Cardiac muscle cell (in vitro differentiated cells and primary cell): ENCODE data around the gene A2M. TPM values are rescaled to one million over a fixed set of nuclear protein-coding genes. Genes with fewer than 3 reads are reported as not detected.

ENCODE experiments used
- DNase-seq, 2 donors: peaks; one replicate each; pipeline versions ENCODE4 v3.0.0 to v3.0.0-alpha.2; 2010 to 2017; ENCODE audit warnings: low read depth in 1 of 2, low spot score in 1 of 2
- H3K27ac ChIP-seq: fragments of 200-600 bp; sonication (generic); 2 replicates; pipeline ENCODE4 v1.5.1; 2016
- H3K27me3 ChIP-seq: fragments of 200-600 bp; sonication (generic); 2 replicates; pipeline ENCODE4 v1.6.0; 2016; ENCODE audit warnings: control low read depth
- H3K36me3 ChIP-seq: fragments of 200-600 bp; sonication (generic); 2 replicates; pipeline ENCODE4 v1.5.1; 2016; ENCODE audit warnings: control low read depth
- H3K4me1 ChIP-seq: fragments of 200-600 bp; sonication (generic); 2 replicates; pipeline ENCODE4 v1.8.1; 2017; ENCODE audit warnings: low read depth, mild to moderate bottlenecking, mixed run types
- H3K4me3 ChIP-seq: fragments of 200-600 bp; sonication (generic); 2 replicates; pipeline ENCODE4 v1.5.1; 2016; ENCODE audit warnings: mild to moderate bottlenecking
- H3K9me3 ChIP-seq: fragments of 200-600 bp; sonication (generic); 2 replicates; pipeline ENCODE4 v1.5.1; 2017; ENCODE audit warnings: low read depth, mild to moderate bottlenecking, control low read depth
- CTCF ChIP-seq: IDR thresholded peaks from 2 replicates; pipeline ENCODE4 v1.5.1; 2012; ENCODE audit warnings: low read depth, mild to moderate bottlenecking, low read length
- polyA plus RNA-seq: library from polyadenylated mRNA; unstranded; fragments of >200 nt; fragmentation: Nextera tagmentation; extraction: Ambion mirVana; gene quantifications from 2 replicates; pipeline ENCODE4 v1.2.1, GENCODE V29; 2016
- total RNA-seq: library from RNA; depleted of rRNA; stranded (reverse); fragments of >200 nt; gene quantifications from 2 replicates; pipeline ENCODE4 v1.2.3, GENCODE V29; 2016

Gene A2M
- total RNA-seq: 63.5 and 91.9 TPM in 2 replicates
- polyA plus RNA-seq: 57.8 and 104 TPM in 2 replicates

- no peaks in the 10 kb centered on the region for H3K36me3 ChIP-seq
- peak within 1 kb of the TSS; percentile 80 for H3K27ac ChIP-seq
- no peaks in the 10 kb centered on the region for H3K27me3 ChIP-seq
- H3K4me3 ChIP-seq: peak within 1 kb of the TSS; percentile 8
- peaks cover 14% of the 10 kb centered on the region for H3K4me1 ChIP-seq
- H3K9me3 ChIP-seq: no peaks in the 10 kb centered on the region
- DNase-seq: peak; percentile 47 to 65
- no peak for TF ChIP-seq CTCF
Measured at GRCh38 chr12:9115731-9116559, at the start of gene A2M. A2M (minus strand) TSS chr12:9115919; CDS start chr12:9115849, 70 bp downstream.

DNA sequence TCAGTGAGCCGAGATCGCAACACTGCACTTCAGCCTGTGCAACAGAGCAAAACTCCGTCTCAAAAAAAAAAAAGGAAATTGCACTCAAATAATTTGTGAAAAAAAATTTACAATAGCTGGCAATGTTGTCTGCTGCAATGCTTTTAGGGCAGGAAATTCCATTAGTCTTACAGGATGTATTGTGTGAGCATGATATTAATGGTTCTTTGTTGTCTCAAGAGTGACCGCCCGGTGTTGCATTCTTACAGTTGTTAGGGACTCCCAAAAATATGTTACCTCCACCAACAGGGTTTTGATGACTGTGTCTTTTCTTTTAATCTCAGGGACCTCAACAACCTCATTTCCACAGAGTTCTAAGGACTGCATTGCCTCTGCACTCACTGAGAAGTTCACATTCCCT is 47.7 kb upstream of the A2M start:
- TF ChIP-seq CTCF: no peak

DNA sequence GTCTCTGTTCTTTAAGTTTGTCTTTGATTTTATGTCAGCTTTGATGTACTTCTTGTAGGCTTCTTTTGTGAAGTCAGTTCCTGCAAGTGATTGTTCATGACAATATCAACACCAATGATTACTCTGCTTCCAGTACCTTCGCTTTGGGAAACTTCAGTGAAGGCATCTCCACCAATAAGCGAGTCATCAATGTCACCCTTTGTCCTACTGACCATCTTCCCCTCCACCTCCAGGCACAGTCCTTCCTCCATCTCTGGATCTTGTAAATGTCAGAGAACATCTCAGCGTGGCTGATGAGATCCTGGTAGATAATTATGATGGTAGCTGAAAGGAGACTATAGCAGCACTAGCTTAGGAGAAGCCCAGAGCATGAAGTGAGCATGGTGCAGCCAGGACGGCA is 40.4 kb upstream of the A2M start:
- no peak for DNase-seq
- no peak for TF ChIP-seq CTCF
- Histone ChIP-seq H3K27ac (no peak overlapping the region), H3K4me1 (no peaks in the 10 kb centered on the region), H3K36me3 (no peaks in the 10 kb centered on the region), H3K9me3 (no peaks in the 10 kb centered on the region), H3K4me3 (no peak overlapping the region), H3K27me3 (no peaks in the 10 kb centered on the region)

More for the DNA sequence above, 47.7 kb upstream of the A2M start:
- Histone ChIP-seq H3K27ac (no peak overlapping the region), H3K4me1 (no peaks in the 10 kb centered on the region), H3K36me3 (no peaks in the 10 kb centered on the region), H3K4me3 (no peak overlapping the region), H3K9me3 (no peaks in the 10 kb centered on the region), H3K27me3 (no peaks in the 10 kb centered on the region)
- no peak for DNase-seq

GRCh38 chr12:9149372-9149771 is 33.7 kb upstream of the A2M start:
- no peak for DNase-seq
- H3K27ac ChIP-seq: no peak overlapping the region
- no peaks in the 10 kb centered on the region for H3K27me3 ChIP-seq
- H3K9me3 ChIP-seq: no peaks in the 10 kb centered on the region
- no peak for TF ChIP-seq CTCF
- H3K36me3 ChIP-seq: no peaks in the 10 kb centered on the region
- no peaks in the 10 kb centered on the region for H3K4me1 ChIP-seq
- H3K4me3 ChIP-seq: no peak overlapping the region

GRCh38 chr12:9148926-9149325 is 33.2 kb upstream of the A2M start:
- Histone ChIP-seq H3K9me3 (no peaks in the 10 kb centered on the region), H3K36me3 (no peaks in the 10 kb centered on the region), H3K4me3 (no peak overlapping the region), H3K27me3 (no peaks in the 10 kb centered on the region), H3K27ac (no peak overlapping the region), H3K4me1 (no peaks in the 10 kb centered on the region)
- DNase-seq: no peak
- TF ChIP-seq CTCF: no peak
